Right lobe of liver (tissue), 6 donors: Measurements from ENCODE around the gene CORO6. TPM values are rescaled to one million over a fixed set of nuclear protein-coding genes. Genes with fewer than 3 reads are reported as not detected.
A peak's percentile ranks its signal among the peaks of the same experiment; 100 is the strongest.

Source experiments
- ATAC-seq, 4 donors: fragments of 200-7000 bp; cut with Tn5 transposase; one replicate each; pipeline ENCODE4 v1.9.1; 2020; ENCODE audit warnings: mild to moderate bottlenecking in 4 of 4, moderate library complexity in 4 of 4
- DNase-seq, 3 donors: peaks; one replicate each; pipeline ENCODE4 v3.0.0-alpha.2; 2020
- H3K27ac ChIP-seq, 3 donors: fragments of 200-600 bp; one replicate each; pipeline ENCODE4 v1.8.0; 2022
- H3K27me3 ChIP-seq, 2 donors: fragments of 200-600 bp; one replicate each; pipeline ENCODE4 v1.8.0; 2022
- H3K36me3 ChIP-seq, 4 donors: fragments of 200-600 bp; sonication (generic) in 1 of 4; one replicate each; pipeline versions ENCODE4 v1.5.1 to v1.8.0; 2017 to 2022; ENCODE audit warnings: control low read depth in 1 of 4
- H3K4me1 ChIP-seq, 4 donors: fragments of 200-600 bp; sonication (generic) in 1 of 4; one replicate each; pipeline versions ENCODE4 v1.5.1 to v1.8.0; 2017 to 2022; ENCODE audit warnings: control low read depth in 1 of 4
- H3K4me3 ChIP-seq, 3 donors: fragments of 200-600 bp; one replicate each; pipeline ENCODE4 v1.8.0; 2022
- H3K9me3 ChIP-seq, 4 donors: fragments of 200-600 bp; sonication (generic) in 1 of 4; one replicate each; pipeline versions ENCODE4 v1.5.1 to v1.8.0; 2017 to 2022; ENCODE audit warnings: control low read depth in 1 of 4
- POLR2A ChIP-seq: fragments of 450-650 bp; IDR thresholded peaks from one replicate; pipeline ENCODE4 v1.6.1; 2017; ENCODE audit warnings: antibody characterized with exemption, mild to moderate bottlenecking
- WGBS: methylation state at CpG from one replicate; pipeline ENCODE4 v1.1.6; 2018; ENCODE audit warnings: low coverage, low lambda C conversion rate; ENCODE audit not compliant: insufficient coverage; ENCODE audit errors: missing lambda C conversion rate; 5-methylcytosine and 5-hydroxymethylcytosine counted together
- intact Hi-C, 2 donors: fragments of 100-400 bp; cut with DNase I; formaldehyde crosslinking; loops; one replicate each; pipeline versions ENCODE4 v1.11.2 to v1.14.1; 2022
- total RNA-seq, 6 experiments: library from RNA; depleted of rRNA in 2 of 6; stranded (reverse); fragments of >200 nt in 2 of 6; fragmentation: NEBNext Ultra II Directional in 3 of 6; extraction: Animal tissue kit (Norgen Biotek cat#: 25700) in 3 of 6; gene quantifications; one replicate each; pipeline versions ENCODE4 v1.1.0 to v1.2.4, GENCODE V29; 2016 to 2023
- TF ChIP-seq, protein P1 (sequence below), 4 donors: fragments of 200-600 bp in 3 of 4; fragments of 450-650 bp in 1 of 4; IDR thresholded peaks; one replicate each; pipeline versions ENCODE4 v1.5.1 to v1.8.0; 2016 to 2022; ENCODE audit warnings: antibody characterized with exemption in 4 of 4, mild to moderate bottlenecking in 2 of 4
- donor health status: DM: no; HTN: yes; CAD: no.
- donor health status: DM: no; HTN: no; CAD: no.
- donor health status: DM: no; HTN: no; CAD: no.
- donor health status: DM: no; HTN: yes; CAD: no.
- donor health status: DM: no; HTN: yes; CAD: no.

The CORO6 gene
- total RNA-seq, 6 experiments from 2014 or later: 0.37 to 5.1 (median 0.81) TPM

DNA sequence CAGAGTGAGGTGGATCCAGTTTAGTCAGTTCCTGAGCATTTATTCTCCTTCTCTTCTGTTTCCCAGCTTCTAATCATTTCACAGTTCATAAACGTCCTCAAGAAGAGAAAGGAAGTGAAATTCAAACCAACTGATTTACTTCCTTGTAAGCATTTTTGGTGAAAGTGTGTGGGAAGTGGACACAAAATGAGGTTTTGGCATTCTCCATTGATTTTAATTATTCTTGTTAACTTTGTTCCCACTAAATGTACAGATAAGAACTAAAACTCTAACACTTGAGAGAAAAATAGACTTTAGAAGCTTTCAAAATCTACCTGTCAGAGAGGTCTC, 42.7 kb upstream of the CORO6 start:
- Histone ChIP-seq H3K4me3 (no peak overlapping the region), H3K4me1 (peaks cover 0 to 8% (median 0%) of the 10 kb centered on the region in 4 donors), H3K27me3 (no peaks in the 10 kb centered on the region), H3K27ac (no peak overlapping the region), H3K36me3 (peaks cover 0 to 8% (median 0%) of the 10 kb centered on the region in 4 donors), H3K9me3 (no peaks in the 10 kb centered on the region)
- TF ChIP-seq, protein P1, sequence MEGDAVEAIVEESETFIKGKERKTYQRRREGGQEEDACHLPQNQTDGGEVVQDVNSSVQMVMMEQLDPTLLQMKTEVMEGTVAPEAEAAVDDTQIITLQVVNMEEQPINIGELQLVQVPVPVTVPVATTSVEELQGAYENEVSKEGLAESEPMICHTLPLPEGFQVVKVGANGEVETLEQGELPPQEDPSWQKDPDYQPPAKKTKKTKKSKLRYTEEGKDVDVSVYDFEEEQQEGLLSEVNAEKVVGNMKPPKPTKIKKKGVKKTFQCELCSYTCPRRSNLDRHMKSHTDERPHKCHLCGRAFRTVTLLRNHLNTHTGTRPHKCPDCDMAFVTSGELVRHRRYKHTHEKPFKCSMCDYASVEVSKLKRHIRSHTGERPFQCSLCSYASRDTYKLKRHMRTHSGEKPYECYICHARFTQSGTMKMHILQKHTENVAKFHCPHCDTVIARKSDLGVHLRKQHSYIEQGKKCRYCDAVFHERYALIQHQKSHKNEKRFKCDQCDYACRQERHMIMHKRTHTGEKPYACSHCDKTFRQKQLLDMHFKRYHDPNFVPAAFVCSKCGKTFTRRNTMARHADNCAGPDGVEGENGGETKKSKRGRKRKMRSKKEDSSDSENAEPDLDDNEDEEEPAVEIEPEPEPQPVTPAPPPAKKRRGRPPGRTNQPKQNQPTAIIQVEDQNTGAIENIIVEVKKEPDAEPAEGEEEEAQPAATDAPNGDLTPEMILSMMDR (IDR thresholded peaks at IDR 0.05): no peak
- no peak for TF ChIP-seq POLR2A
- DNase-seq: no peak
- 42% methylated on average over 1 of the region's 1 CpG for WGBS
- ATAC-seq: peak in 2 of 4 donors; percentile 37 to 44
- intact Hi-C loops: no loop called here

DNA sequence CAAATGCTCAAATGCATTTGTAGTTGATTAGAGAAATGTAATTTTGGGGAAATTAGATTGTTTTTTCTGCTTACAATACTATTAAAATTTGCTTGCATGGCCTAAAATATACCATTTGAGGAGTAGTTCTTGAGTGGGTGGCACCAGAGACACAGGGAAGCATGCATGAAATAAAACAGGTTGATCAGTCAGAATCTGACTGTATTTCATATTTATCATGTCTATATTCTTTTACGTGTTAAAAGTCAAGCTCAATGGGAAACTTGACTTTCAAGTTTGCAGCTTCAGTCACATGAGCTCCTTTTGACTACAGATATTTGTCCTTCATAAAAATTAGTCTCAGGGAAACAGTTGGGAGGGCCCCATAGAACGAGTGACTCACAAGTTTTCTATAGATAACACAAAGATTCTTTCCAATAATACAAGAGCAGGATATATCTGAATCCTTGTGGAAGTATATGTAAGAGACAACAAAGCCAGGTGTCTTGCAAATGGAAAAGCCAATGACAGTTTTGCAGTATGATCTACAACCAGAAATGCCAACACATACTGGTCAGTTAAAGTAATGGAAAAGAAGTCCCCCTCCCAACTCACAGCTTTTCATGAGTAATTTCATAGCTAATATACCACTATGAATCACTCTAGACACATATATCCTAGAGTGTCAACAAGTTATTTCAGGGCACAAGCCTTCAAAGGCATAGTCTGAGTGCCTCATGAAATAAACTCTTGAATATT, 42.2 kb upstream of the CORO6 start:
- H3K9me3 ChIP-seq: no peaks in the 10 kb centered on the region
- H3K4me3 ChIP-seq: no peak overlapping the region
- no peak overlapping the region for H3K27ac ChIP-seq
- ATAC-seq: no peak
- peaks cover 0 to 8% (median 0%) of the 10 kb centered on the region in 4 donors for H3K36me3 ChIP-seq
- H3K4me1 ChIP-seq: peaks cover 0 to 8% (median 0%) of the 10 kb centered on the region in 4 donors
- TF ChIP-seq, protein P1 (IDR thresholded peaks at IDR 0.05): no peak
- TF ChIP-seq POLR2A: no peak
- DNase-seq: no peak
- no peaks in the 10 kb centered on the region for H3K27me3 ChIP-seq
- intact Hi-C loops: no loop called here
- 77% methylated on average over 2 of the region's 2 CpGs for WGBS

- WGBS: 33% methylated on average over 1 of the region's 1 CpG
- intact Hi-C loops: no loop called here
- Histone ChIP-seq H3K27me3 (no peaks in the 10 kb centered on the region), H3K36me3 (peaks cover 0 to 8% (median 0%) of the 10 kb centered on the region in 4 donors), H3K4me3 (no peak overlapping the region), H3K27ac (no peak overlapping the region), H3K9me3 (no peaks in the 10 kb centered on the region), H3K4me1 (peaks cover 0 to 8% (median 0%) of the 10 kb centered on the region in 4 donors)
- DNase-seq (no peak), ATAC-seq (peak in 2 of 4 donors; percentile 27 to 64)
- no peak for TF ChIP-seq POLR2A
- TF ChIP-seq, protein P1 (IDR thresholded peaks at IDR 0.05): no peak
These were observed 40.4 kb upstream of the CORO6 start for GRCh38 chr17:29663155-29663554.

GRCh38 chr17:29661213-29661612, 38.5 kb upstream of the CORO6 start:
- no peak overlapping the region for H3K27ac ChIP-seq
- DNase-seq: no peak
- H3K4me3 ChIP-seq: no peak overlapping the region
- 43% methylated on average over 2 of the region's 2 CpGs for WGBS
- H3K9me3 ChIP-seq: no peaks in the 10 kb centered on the region
- H3K36me3 ChIP-seq: peaks cover 0 to 4% (median 0%) of the 10 kb centered on the region in 4 donors
- no peak for TF ChIP-seq POLR2A
- TF ChIP-seq, protein P1 (IDR thresholded peaks at IDR 0.05): no peak
- peak in 1 of 4 donors; percentile 22 for ATAC-seq
- H3K4me1 ChIP-seq: peaks cover 0 to 8% (median 0%) of the 10 kb centered on the region in 4 donors
- H3K27me3 ChIP-seq: no peaks in the 10 kb centered on the region
- intact Hi-C loops: no loop called here
